Loucy (cell line): ENCODE measurements around the gene WFIKKN1.

Experiments
- H2AFZ ChIP-seq: fragments of 200-600 bp; sonication (generic); 2 replicates; pipeline ENCODE4 v1.6.0; 2016; ENCODE audit warnings: antibody characterized with exemption, mild to moderate bottlenecking, low read length, moderate library complexity
- H3F3A ChIP-seq: fragments of 200-600 bp; 2 replicates; pipeline ENCODE4 v1.6.0; 2016; ENCODE audit warnings: antibody characterized with exemption, low read depth, mild to moderate bottlenecking
- H3K27me3 ChIP-seq: fragments of 200-600 bp; sonication (generic); 2 replicates; pipeline ENCODE4 v1.6.1; 2014; ENCODE audit warnings: low read length, mild to moderate bottlenecking; ENCODE audit not compliant: insufficient read depth, poor library complexity, severe bottlenecking
- H3K36me3 ChIP-seq: fragments of 200-600 bp; sonication (generic); 2 replicates; pipeline ENCODE4 v1.6.1; 2016; ENCODE audit warnings: low read length; ENCODE audit not compliant: insufficient read depth
- H3K4me1 ChIP-seq: fragments of 200-600 bp; sonication (generic); 2 replicates; pipeline ENCODE4 v1.5.1; 2014; ENCODE audit warnings: low read length, mild to moderate bottlenecking; ENCODE audit not compliant: insufficient read depth, poor library complexity, severe bottlenecking
- H3K4me2 ChIP-seq: fragments of 200-600 bp; sonication (generic); 2 replicates; pipeline ENCODE4 v1.6.0; 2014; ENCODE audit warnings: antibody characterized with exemption, low read length, low read depth, mild to moderate bottlenecking; ENCODE audit not compliant: poor library complexity, severe bottlenecking
- H3K4me3 ChIP-seq: fragments of 200-600 bp; sonication (generic); 2 replicates; pipeline ENCODE4 v1.5.1; 2014; ENCODE audit warnings: low read length, mild to moderate bottlenecking, mixed read lengths; ENCODE audit not compliant: poor library complexity, severe bottlenecking
- H3K79me2 ChIP-seq: fragments of 200-600 bp; sonication (generic); 2 replicates; pipeline ENCODE4 v1.6.1; 2014; ENCODE audit warnings: low read length; ENCODE audit not compliant: insufficient read depth
- H3K9ac ChIP-seq: fragments of 200-600 bp; sonication (generic); 2 replicates; pipeline ENCODE4 v1.6.0; 2014; ENCODE audit warnings: mild to moderate bottlenecking, low read depth, low read length, moderate library complexity; ENCODE audit not compliant: poor library complexity, severe bottlenecking
- H3K9me2 ChIP-seq: fragments of 200-600 bp; sonication (generic); replicated peaks from 2 replicates; pipeline ENCODE4 v1.6.1; 2016; ENCODE audit warnings: low read depth, low read length, mixed read lengths
- H3K9me3 ChIP-seq: fragments of 200-600 bp; sonication (generic); 2 replicates; pipeline ENCODE4 v1.6.1; 2014; ENCODE audit warnings: mild to moderate bottlenecking, antibody characterized with exemption, low read length, low read depth; ENCODE audit not compliant: insufficient read depth
- H4K20me1 ChIP-seq: fragments of 200-600 bp; sonication (generic); 2 replicates; pipeline ENCODE4 v1.6.0; 2014; ENCODE audit warnings: antibody characterized with exemption, low read length, mild to moderate bottlenecking; ENCODE audit not compliant: insufficient read depth, poor library complexity, severe bottlenecking
- CTCF ChIP-seq: fragments of 200-600 bp; sonication (generic); conservative IDR thresholded peaks from 2 replicates; pipeline ENCODE4 v1.5.1; 2014; ENCODE audit warnings: mild to moderate bottlenecking, antibody characterized with exemption, low read length
- EZH2phosphoT487 ChIP-seq: fragments of 200-600 bp; IDR thresholded peaks from 2 replicates; pipeline ENCODE4 v1.6.1; 2018; ENCODE audit warnings: antibody characterized with exemption, mild to moderate bottlenecking, moderate library complexity, borderline replicate concordance

WFIKKN1 gene

GRCh38 chr16:609984-610383, 20.8 kb upstream of the WFIKKN1 start:
- H3F3A ChIP-seq = no peaks in the 10 kb centered on the region
- no peaks in the 10 kb centered on the region for H3K9me3 ChIP-seq
- H3K9ac ChIP-seq = no peak overlapping the region
- H4K20me1 ChIP-seq = no peaks in the 10 kb centered on the region
- H3K4me1 ChIP-seq = no peaks in the 10 kb centered on the region
- TF ChIP-seq EZH2phosphoT487 (no peak), CTCF (no peak)
- H3K79me2 ChIP-seq = 0 out of 2 replicates have a peak, but pooled peaks cover 2% of the 10 kb centered on the region
- no peaks in the 10 kb centered on the region for H3K9me2 ChIP-seq
- H3K36me3 ChIP-seq = no peaks in the 10 kb centered on the region
- H3K4me3 ChIP-seq = no peak overlapping the region
- no peak overlapping the region for H3K4me2 ChIP-seq
- H3K27me3 ChIP-seq = no peaks in the 10 kb centered on the region
- H2AFZ ChIP-seq = no peak overlapping the region

- no peak overlapping the region for H3K9ac ChIP-seq
- H2AFZ ChIP-seq = no peak overlapping the region
- H4K20me1 ChIP-seq = no peaks in the 10 kb centered on the region
- H3K4me2 ChIP-seq = no peak overlapping the region
- no peaks in the 10 kb centered on the region for H3F3A ChIP-seq
- TF ChIP-seq CTCF (peak; percentile 61), EZH2phosphoT487 (no peak)
- no peaks in the 10 kb centered on the region for H3K4me1 ChIP-seq
- no peaks in the 10 kb centered on the region for H3K9me2 ChIP-seq
- no peaks in the 10 kb centered on the region for H3K27me3 ChIP-seq
- no peaks in the 10 kb centered on the region for H3K9me3 ChIP-seq
- no peaks in the 10 kb centered on the region for H3K36me3 ChIP-seq
- no peak overlapping the region for H3K4me3 ChIP-seq
- 0 out of 2 replicates have a peak, but pooled peaks cover 2% of the 10 kb centered on the region for H3K79me2 ChIP-seq
Observed at GRCh38 chr16:610513-611381, 20.0 kb upstream of the WFIKKN1 start.

- Histone ChIP-seq H3F3A (no peaks in the 10 kb centered on the region), H3K9me3 (no peaks in the 10 kb centered on the region), H3K4me1 (no peaks in the 10 kb centered on the region), H4K20me1 (no peaks in the 10 kb centered on the region), H3K27me3 (no peaks in the 10 kb centered on the region), H3K9ac (no peak overlapping the region), H3K36me3 (no peaks in the 10 kb centered on the region), H3K4me3 (no peak overlapping the region), H2AFZ (no peak overlapping the region), H3K79me2 (0 out of 2 replicates have a peak, but pooled peaks cover 2% of the 10 kb centered on the region), H3K9me2 (no peaks in the 10 kb centered on the region), H3K4me2 (no peak overlapping the region)
- TF ChIP-seq EZH2phosphoT487 (no peak), CTCF (no peak)
Observed at GRCh38 chr16:615122-615521, 15.7 kb upstream of the WFIKKN1 start.
